HG03060 (cell line): ENCODE measurements around the gene TXNRD3.

Experiments used
- ATAC-seq: cut with Tn5 transposase; IDR thresholded peaks from one replicate; pipeline ENCODE4 v1.9.1; 2021; ENCODE audit warnings: low read depth, moderate number of reproducible peaks; ENCODE audit not compliant: unreplicated experiment

TXNRD3 gene

GRCh38 chr3:126672741-126673140 lies 17.8 kb upstream of the TXNRD3 start:
- no peak for ATAC-seq

- ATAC-seq: no peak
Observed at GRCh38 chr3:126672340-126672739, 17.4 kb upstream of the TXNRD3 start.

DNA sequence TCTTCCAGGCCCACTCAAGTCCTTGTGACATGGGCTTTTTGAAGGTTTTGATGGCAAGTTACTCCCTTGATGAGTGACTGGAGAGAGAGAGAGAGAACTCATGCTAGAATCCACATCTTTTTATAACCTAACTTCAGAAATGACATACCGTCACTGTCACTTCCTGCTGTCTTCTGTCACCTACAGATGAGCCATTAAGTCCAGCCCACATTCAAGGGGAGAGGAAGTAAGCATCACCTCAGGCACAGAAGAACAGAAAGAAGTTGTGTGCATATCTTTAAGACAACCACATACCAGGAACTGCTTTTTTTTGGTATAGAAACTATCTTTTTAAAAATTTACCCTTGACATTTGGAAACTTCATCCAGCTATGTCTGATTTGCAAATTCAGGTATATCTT lies 16.6 kb upstream of the TXNRD3 start:
- no peak for ATAC-seq

DNA sequence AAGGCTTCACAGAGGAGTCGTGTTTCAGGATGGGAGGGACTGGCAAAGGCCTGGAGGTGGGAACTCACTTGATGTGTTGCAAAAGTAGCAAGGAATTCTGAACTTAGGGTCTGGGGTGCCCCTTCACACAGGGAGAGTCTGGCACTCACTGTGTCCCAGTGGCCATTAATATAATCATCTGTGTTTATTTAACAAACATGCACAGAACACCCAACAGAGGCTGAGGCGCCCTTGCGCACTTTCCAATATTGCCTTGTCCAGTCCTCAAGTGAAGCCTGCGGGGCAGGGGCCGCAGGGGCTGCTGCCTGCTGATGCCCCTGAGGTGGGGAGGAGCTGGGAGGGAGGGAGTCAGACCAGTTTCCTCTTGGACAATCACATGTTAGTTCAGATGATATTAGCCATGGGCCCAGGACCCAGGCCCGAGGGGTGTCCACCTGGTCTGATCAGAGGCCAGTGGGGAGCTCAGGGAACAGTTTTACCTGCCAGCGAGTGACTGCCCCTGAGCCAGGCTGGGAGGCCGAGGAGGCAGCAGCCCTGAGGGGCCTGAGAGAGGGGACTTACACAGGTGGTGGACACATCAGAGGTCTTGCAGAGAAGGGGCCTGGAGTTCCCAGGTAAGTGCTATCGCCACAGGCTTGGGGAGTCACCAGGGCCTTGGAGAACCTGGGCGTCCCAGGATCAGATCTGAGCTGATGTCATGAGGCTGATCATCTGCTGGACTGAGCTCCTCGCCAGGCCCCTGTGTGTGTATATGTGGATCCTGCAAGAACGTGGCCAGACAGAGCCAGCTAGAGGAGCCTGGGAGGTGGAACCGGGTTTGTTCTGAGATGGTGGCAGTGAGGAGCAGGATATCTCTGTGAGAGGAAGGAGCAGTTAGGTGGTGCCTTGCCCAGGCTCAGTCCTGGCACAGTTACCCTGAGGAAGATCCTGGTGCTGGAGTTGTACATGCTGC lies 13.8 kb upstream of the TXNRD3 start:
- ATAC-seq: no peak

- no peak for ATAC-seq
Observed at GRCh38 chr3:126667631-126668449, 12.9 kb upstream of the TXNRD3 start.

- no peak for ATAC-seq
Observed at GRCh38 chr3:126666658-126667528, 12.0 kb upstream of the TXNRD3 start.

DNA sequence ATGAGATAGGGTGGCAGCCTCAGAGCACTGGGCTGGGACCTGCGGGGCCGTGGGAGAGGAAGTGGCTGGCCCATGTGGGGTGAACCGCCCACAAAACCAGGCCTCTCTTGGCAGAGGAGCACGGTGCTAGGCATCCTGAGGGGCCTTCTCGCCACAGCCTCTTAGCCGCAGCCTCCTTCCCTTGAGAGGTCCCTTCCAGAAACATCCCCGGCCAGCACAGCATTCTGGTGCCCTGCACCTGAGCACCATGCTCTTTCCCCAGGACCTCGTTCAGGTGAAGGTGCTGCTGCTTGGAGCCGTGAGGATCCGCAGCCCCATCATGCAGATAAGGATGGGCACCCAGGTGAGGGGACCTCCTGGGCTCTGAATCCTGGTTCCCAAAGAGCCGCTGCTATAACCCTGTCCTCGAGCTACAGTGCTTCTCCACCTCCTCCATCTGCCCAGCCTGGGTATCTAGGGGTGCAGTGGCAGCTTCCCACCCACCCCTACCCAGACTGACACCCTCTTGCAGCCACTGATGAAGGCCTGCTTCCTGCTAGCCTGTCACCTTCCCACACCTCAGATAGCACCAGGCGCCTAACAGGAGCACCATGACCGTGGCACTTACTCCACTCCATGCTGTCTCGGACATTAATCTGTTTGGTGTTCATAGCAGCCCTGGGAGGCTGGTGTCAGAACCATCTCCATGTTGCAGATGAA lies 11.2 kb upstream of the TXNRD3 start:
- no peak for ATAC-seq

DNA sequence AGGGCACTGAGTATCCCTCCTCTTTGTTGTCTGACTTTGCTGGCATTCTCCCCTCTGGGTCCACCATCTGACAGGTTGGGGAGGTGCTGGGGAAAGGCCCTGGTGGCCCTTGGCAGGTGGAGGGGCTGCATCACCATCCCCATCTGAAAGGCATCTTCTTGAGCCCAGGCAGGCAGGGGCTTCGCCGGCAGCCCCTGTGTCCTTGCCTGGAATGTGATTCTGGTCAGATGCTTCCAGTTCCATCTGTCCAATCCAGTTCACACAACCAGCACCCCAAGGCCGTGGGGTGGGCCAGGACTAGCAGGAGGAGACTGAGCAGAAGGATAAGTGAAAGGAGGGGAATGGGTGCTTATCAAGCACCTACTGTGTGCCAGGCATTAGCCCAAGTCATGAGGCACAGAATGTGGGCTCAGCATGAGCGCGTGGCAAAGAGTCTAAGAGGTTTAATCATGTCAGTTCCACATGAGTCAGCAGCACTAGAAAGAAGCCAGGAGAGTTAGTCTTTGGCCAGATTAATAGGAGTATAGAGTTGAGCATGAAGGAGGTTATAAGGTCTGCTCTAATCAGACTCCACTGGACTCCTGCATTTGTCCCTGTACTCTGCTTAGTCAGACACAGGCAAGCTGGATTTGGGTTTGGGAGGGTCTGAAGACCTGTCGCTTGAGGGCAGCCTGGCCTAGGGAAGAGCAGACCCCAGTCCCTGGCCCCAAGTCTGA lies 10.5 kb upstream of the TXNRD3 start:
- ATAC-seq: no peak

GRCh38 chr3:126664591-126665214 lies 9.8 kb upstream of the TXNRD3 start:
- ATAC-seq: no peak

- ATAC-seq: no peak
Observed at GRCh38 chr3:126663750-126664149, 8.8 kb upstream of the TXNRD3 start.

- no peak for ATAC-seq
Observed at GRCh38 chr3:126663257-126663656, 8.3 kb upstream of the TXNRD3 start.

DNA sequence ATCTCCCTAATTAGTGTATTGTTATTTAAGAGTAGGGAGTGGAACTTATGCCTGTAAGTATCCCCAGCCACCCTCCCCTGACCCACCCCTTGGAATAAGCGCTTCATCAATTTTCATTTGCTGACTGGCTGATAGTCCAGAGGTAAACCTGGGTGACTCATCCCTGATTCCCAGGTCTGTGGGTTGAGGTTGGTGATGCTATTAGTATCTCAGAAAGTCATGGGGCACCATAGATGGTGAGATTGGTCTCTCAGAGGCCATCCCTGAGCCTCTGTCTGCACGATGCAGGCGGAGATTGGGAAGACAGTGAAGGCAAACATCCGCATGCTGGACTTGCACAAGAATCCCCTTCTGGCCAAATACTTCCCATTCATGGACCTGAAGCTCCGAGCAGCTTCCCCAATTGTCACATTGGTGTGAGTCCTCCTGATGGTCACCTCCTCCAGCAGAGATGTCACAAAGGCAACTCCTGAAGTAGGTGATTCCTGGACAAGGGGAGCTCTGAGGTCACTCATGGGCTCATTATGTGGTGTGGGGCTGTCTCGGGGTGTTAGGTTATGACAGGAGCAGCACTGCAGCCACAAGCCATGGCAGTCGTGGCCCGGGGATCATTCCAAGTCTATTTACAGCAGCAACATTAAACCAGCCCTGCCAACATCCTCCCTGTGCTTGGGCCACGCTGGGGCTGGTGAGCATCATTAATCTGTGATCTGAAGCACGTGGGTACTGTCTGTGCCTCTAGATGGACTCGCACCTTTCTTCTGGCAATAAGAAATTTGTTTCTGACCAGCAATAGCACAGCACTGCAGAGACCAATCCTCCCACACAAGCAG lies 6.8 kb upstream of the TXNRD3 start:
- ATAC-seq: no peak

GRCh38 chr3:126659915-126660886 lies 5.3 kb upstream of the TXNRD3 start:
- ATAC-seq: no peak

DNA sequence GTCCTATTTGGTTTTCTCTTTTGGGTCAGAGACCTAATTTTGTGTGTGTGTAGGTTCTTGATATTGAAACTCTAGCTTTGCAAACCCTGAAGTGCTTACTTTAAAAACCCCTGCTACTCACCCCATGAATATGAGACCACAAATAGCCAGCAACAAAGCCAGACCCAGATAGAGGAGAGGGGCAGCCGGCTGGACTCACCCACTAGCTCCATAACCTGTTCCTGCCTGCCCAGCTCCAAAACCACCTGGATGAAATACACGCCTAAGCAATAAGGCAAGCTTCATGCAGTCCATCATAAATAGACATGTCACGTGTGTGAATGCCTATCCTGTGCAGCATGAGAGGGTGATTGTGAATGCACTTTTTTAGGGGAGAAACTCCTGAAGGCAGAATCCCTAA lies 3.7 kb upstream of the TXNRD3 start:
- no peak for ATAC-seq

DNA sequence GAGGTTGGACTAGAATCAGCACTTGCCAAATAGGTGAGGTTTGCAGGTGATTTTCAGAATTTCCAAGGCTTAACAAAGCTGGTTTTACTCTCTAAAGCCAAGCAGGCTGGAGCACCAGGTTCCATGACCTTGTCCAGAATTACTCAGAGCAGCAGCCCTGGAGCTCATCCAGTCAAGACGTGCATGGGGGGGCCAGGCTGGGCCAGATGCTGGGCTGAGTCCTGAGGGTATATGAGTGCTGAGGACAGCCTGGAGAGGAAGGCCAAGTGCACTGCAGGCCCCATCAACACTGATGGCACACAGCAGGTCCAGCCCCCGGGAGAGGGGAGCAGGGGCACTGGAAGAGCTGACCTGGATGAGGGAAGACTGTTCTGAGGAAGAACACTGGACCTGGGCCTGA lies 3.0 kb upstream of the TXNRD3 start:
- ATAC-seq: no peak

DNA sequence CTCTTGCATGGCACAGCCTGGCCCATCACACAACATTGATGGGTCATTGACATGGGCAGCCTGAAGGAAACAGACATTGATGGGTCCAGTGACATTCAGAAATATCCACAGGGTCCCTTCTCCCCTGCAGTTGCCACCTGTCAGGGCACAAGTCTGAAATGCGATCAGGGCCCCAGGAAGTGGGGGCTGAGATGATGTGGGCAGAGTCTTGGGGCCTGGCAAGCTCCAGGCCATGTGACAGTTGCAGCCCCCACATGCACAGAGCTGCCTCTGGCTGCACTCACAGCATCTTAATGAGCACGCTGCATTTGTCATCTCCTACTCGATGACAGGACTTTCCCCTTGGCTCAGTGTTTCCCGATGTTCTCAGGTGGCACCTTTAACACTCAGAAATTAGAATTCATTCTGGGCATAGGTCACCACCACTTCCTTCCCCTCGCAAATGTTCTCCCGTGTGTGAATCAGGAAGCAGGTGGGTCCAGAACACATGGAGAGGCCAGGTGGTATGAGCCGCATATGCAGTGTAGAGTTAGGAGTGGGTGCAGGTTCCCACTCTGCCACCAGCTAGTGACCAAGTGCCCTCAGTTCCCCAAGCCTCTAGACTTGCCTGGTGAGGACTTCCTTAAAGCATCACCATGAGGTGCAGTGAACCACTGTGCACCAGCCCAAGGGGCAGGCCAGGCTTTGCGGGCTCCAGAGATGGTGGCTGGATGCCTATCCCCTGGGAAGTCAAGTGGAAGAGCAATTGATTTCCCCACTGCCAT lies 1.6 kb upstream of the TXNRD3 start:
- no peak for ATAC-seq
